Esophagus muscularis mucosa (tissue), 3 donors: ENCODE results near the gene CAPZA2.

ENCODE experiments used
- CTCF ChIP-seq, 3 experiments: fragments of 200-600 bp in 2 of 3; fragments of 450-650 bp in 1 of 3; sonication (generic) in 2 of 3; IDR thresholded peaks; one replicate each; pipeline ENCODE4 v1.5.1; 2017 to 2019; ENCODE audit warnings: antibody characterized with exemption in 3 of 3, mild to moderate bottlenecking in 2 of 3, moderate library complexity in 1 of 3
- POLR2AphosphoS5 ChIP-seq, 2 donors: sonication (generic); formaldehyde crosslinking; IDR thresholded peaks; one replicate each; pipeline ENCODE4 v1.6.1; 2017; ENCODE audit warnings: antibody characterized with exemption in 2 of 2

GRCh38 chr7:116924741-116925140 lies 62.4 kb downstream of the CAPZA2 start:
- TF ChIP-seq POLR2AphosphoS5 (IDR thresholded peaks at IDR 0.05) (no peak), CTCF (IDR thresholded peaks at IDR 0.05) (no peak)
